Measurements from ENCODE around the gene NHLRC4. TPM values are rescaled to one million over a fixed set of nuclear protein-coding genes. Genes with fewer than 3 reads are reported as not detected.

Gene NHLRC4
- total RNA-seq, 1 donor from 2014 or later = 1.2 TPM

GRCh38 chr16:582614-583331 lies 16.0 kb downstream of the NHLRC4 start:
- no peak for DNase-seq (ENCODE audit: low spot score)

- no peak for DNase-seq (ENCODE audit: low spot score)
These were observed 16.6 kb downstream of the NHLRC4 start for GRCh38 chr16:583470-583814.

- no peak for DNase-seq (ENCODE audit: low spot score)
These were observed 17.2 kb downstream of the NHLRC4 start for GRCh38 chr16:583815-584591.

GRCh38 chr16:585351-585750 lies 18.5 kb downstream of the NHLRC4 start:
- DNase-seq (ENCODE audit: low spot score) = no peak

- no peak for DNase-seq (ENCODE audit: low spot score)
These were observed 19.3 kb downstream of the NHLRC4 start for GRCh38 chr16:586047-586644.

GRCh38 chr16:586645-587590 lies 20.1 kb downstream of the NHLRC4 start:
- DNase-seq (ENCODE audit: low spot score) = no peak

- no peak for DNase-seq (ENCODE audit: low spot score)
These were observed 21.8 kb downstream of the NHLRC4 start for GRCh38 chr16:588639-588888.

GRCh38 chr16:588889-589657 lies 22.3 kb downstream of the NHLRC4 start:
- peak; percentile 98 for DNase-seq (ENCODE audit: low spot score)

- peak; percentile 99 for DNase-seq (ENCODE audit: low spot score)
These were observed 22.9 kb downstream of the NHLRC4 start, which contains the start of gene RAB40C for GRCh38 chr16:589658-590187. TSS of gene RAB40C (plus strand) at chr16:590066. CDS start at chr16:590292, 226 bp downstream.

- DNase-seq (ENCODE audit: low spot score) = no peak
These were observed 23.5 kb downstream of the NHLRC4 start for GRCh38 chr16:590188-590814.

GRCh38 chr16:590815-591200 lies 24.0 kb downstream of the NHLRC4 start:
- DNase-seq (ENCODE audit: low spot score) = no peak

GRCh38 chr16:591231-591630 lies 24.4 kb downstream of the NHLRC4 start:
- no peak for DNase-seq (ENCODE audit: low spot score)

- no peak for DNase-seq (ENCODE audit: low spot score)
These were observed 25.2 kb downstream of the NHLRC4 start for GRCh38 chr16:591892-592517.

GRCh38 chr16:592518-593306 lies 25.9 kb downstream of the NHLRC4 start:
- DNase-seq (ENCODE audit: low spot score) = peak; percentile 58

GRCh38 chr16:593406-593805 lies 26.6 kb downstream of the NHLRC4 start:
- DNase-seq (ENCODE audit: low spot score) = peak; percentile 81

- DNase-seq (ENCODE audit: low spot score) = no peak
These were observed 27.0 kb downstream of the NHLRC4 start for GRCh38 chr16:593807-594206.

GRCh38 chr16:595094-595528 lies 28.3 kb downstream of the NHLRC4 start:
- DNase-seq (ENCODE audit: low spot score) = no peak

GRCh38 chr16:595942-596735 lies 29.3 kb downstream of the NHLRC4 start:
- peak; percentile 41 for DNase-seq (ENCODE audit: low spot score)

Data from mucosa of gallbladder (tissue), 1 donor.